ENCODE measurements around the gene ZNF362.
A peak's percentile ranks its signal among the peaks of the same experiment; 100 is the strongest.
"Not testable (repeated sequence)": the region's sequence is repeated elsewhere in the genome, so short reads cannot be mapped to it uniquely, and the experiment has no call there.

The ZNF362 gene

DNA sequence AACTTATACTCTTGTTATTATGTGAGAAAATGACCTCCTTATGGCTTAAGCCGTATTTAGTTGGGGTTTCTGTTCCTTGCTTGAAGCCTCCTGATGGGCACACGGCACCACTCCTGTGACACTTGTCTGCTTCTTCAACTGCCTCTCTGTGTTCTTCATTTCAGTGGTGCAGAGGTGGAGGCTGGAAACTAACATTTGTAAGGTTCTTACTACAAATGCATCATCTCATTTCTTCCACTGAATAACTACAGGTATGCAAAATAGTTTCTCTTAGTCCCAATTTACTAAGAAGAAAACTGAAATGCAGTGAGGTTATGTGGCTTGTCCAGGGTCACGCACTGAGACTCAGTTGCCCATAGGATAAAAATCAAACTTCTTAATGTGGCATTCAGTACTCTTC is 23.6 kb upstream of the ZNF362 start:
- Histone ChIP-seq H3K9ac (ENCODE audit: low read length) (no peak overlapping the region), H3K4me1 (ENCODE audit: control insufficient read depth, insufficient read depth, low read length) (peaks cover 3% of the 10 kb centered on the region), H3K9me3 (ENCODE audit: control insufficient read depth, low read length) (no peaks in the 10 kb centered on the region), H3K36me3 (ENCODE audit: control insufficient read depth, insufficient read depth, low read length, severe bottlenecking) (no peaks in the 10 kb centered on the region), H3K27me3 (replicated peaks; ENCODE audit: control insufficient read depth, insufficient read depth, low read length) (no peaks in the 10 kb centered on the region), H3K4me3 (ENCODE audit: low read length) (no peak overlapping the region)
- no peak for DNase-seq (ENCODE audit: low read depth)

DNA sequence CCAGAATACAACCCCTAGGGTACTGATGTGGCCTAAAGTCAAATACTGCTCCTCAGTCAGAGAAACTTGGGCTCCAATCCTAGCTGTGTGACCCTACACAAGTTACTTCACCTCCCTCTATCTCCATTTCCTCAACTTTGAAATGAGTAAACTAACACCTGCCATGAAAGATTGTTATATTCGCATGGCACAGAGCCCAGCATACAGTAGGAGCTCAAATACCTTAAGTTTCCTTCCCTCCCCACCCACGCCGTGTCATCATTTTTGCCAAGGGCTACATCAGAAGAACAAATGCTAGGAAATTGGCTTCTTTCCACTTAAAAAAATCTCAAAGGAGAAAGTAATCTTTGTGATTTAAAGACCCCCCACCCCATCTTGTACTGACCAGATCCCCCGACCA is 22.2 kb upstream of the ZNF362 start:
- no peak for DNase-seq (ENCODE audit: low read depth)
- Histone ChIP-seq H3K36me3 (ENCODE audit: control insufficient read depth, insufficient read depth, low read length, severe bottlenecking) (no peaks in the 10 kb centered on the region), H3K4me1 (ENCODE audit: control insufficient read depth, insufficient read depth, low read length) (peaks cover 3% of the 10 kb centered on the region), H3K9ac (ENCODE audit: low read length) (no peak overlapping the region), H3K9me3 (ENCODE audit: control insufficient read depth, low read length) (no peaks in the 10 kb centered on the region), H3K4me3 (ENCODE audit: low read length) (no peak overlapping the region), H3K27me3 (replicated peaks; ENCODE audit: control insufficient read depth, insufficient read depth, low read length) (no peaks in the 10 kb centered on the region)

DNA sequence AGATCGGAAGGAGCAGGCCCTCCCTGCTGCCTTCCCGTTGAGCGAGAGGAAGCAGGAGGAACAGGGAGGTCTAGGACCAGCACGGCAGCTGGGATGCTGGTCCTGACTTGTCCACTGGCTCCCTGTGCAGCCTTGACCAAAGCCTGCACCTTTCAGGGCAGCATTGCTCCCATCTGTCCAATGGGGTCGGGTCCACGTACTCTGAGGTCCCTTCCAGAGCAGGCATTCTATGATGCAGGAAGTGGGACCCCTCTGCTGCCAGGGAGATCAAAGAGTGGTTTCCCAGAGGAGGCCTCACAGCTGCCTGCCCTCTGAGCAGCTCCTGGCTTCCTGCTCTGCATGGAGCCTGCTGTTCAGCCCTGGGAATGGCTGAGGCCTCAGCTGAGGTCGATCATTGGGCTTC is 21.7 kb upstream of the ZNF362 start:
- no peak overlapping the region for H3K9ac ChIP-seq (ENCODE audit: low read length)
- H3K27me3 ChIP-seq (replicated peaks; ENCODE audit: control insufficient read depth, insufficient read depth, low read length) = no peaks in the 10 kb centered on the region
- peaks cover 3% of the 10 kb centered on the region for H3K4me1 ChIP-seq (ENCODE audit: control insufficient read depth, insufficient read depth, low read length)
- no peak overlapping the region for H3K4me3 ChIP-seq (ENCODE audit: low read length)
- no peaks in the 10 kb centered on the region for H3K9me3 ChIP-seq (ENCODE audit: control insufficient read depth, low read length)
- no peak for DNase-seq (ENCODE audit: low read depth)
- no peaks in the 10 kb centered on the region for H3K36me3 ChIP-seq (ENCODE audit: control insufficient read depth, insufficient read depth, low read length, severe bottlenecking)

DNA sequence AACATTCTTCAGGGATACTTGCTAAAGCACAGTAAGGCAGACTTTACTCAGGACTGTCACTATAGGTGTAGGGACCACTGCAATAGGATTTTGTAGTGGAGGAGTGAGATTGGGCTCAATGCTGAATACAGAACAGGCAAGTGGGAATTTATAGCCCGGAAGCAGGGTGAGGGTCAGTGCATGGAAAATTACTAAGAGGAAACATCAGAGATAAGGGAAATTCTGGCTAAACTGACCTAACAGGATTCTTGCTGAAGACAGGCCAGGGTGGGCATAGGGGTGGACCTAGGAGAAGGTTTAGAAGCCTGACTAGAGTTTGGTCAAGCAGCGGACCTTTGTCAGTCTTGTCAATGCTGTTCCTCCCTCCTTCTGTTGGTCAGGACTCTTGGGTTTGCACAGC is 20.8 kb upstream of the ZNF362 start:
- Histone ChIP-seq H3K36me3 (ENCODE audit: control insufficient read depth, insufficient read depth, low read length, severe bottlenecking) (no peaks in the 10 kb centered on the region), H3K4me1 (ENCODE audit: control insufficient read depth, insufficient read depth, low read length) (peaks cover 3% of the 10 kb centered on the region)

DNA sequence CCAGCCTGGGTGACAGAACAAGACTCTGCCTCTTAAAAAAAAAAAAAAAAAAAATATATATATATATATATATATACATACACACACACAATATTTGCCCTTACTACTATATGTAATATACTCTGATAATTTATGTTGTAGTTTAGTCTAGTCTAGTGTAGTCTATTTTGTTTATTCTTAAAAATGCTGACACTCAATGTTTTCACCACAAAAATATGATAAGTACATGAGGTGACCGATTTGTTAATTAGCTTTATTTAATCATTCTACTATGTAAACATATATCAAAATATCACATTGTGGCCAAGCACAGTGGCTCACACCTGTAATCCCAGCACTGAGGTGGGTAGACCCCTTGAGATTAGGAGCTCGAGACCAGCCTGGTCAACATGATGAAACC is 19.8 kb upstream of the ZNF362 start:
- Histone ChIP-seq H3K36me3 (ENCODE audit: control insufficient read depth, insufficient read depth, low read length, severe bottlenecking) (no peaks in the 10 kb centered on the region), H3K27me3 (replicated peaks; ENCODE audit: control insufficient read depth, insufficient read depth, low read length) (no peaks in the 10 kb centered on the region), H3K9ac (ENCODE audit: low read length) (no peak overlapping the region), H3K4me3 (ENCODE audit: low read length) (no peak overlapping the region), H3K9me3 (ENCODE audit: control insufficient read depth, low read length) (no peaks in the 10 kb centered on the region), H3K4me1 (ENCODE audit: control insufficient read depth, insufficient read depth, low read length) (peaks cover under 1% of the 10 kb centered on the region)
- DNase-seq (ENCODE audit: low read depth) = no peak

More for the DNA sequence above, 20.8 kb upstream of the ZNF362 start:
- Histone ChIP-seq H3K9ac (ENCODE audit: low read length) (no peak overlapping the region), H3K27me3 (replicated peaks; ENCODE audit: control insufficient read depth, insufficient read depth, low read length) (no peaks in the 10 kb centered on the region), H3K9me3 (ENCODE audit: control insufficient read depth, low read length) (no peaks in the 10 kb centered on the region), H3K4me3 (ENCODE audit: low read length) (no peak overlapping the region)
- DNase-seq (ENCODE audit: low read depth) = no peak

DNA sequence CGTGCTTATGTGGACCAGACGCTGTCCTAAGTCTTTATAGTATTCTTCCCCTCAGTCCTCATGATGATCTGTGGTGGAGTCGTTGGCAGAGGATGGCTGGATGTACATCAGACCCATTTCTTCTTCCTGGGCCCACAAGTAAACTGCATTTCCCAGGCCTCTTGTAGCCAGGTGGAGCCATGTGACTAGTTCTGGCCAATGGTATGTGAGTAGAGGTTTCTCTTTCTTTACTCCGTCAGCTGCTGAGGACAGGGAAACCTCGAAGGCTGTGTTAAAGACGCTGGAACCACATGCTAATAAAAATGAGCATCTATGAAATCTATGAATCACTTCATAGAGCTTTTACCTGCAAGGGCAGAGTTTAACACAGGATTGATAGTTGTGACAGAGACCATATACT is 18.7 kb upstream of the ZNF362 start:
- DNase-seq (ENCODE audit: low read depth) = no peak
- Histone ChIP-seq H3K4me1 (ENCODE audit: control insufficient read depth, insufficient read depth, low read length) (peaks cover 5% of the 10 kb centered on the region), H3K36me3 (ENCODE audit: control insufficient read depth, insufficient read depth, low read length, severe bottlenecking) (no peaks in the 10 kb centered on the region), H3K4me3 (ENCODE audit: low read length) (no peak overlapping the region), H3K9ac (ENCODE audit: low read length) (no peak overlapping the region), H3K27me3 (replicated peaks; ENCODE audit: control insufficient read depth, insufficient read depth, low read length) (no peaks in the 10 kb centered on the region), H3K9me3 (ENCODE audit: control insufficient read depth, low read length) (no peaks in the 10 kb centered on the region)

DNA sequence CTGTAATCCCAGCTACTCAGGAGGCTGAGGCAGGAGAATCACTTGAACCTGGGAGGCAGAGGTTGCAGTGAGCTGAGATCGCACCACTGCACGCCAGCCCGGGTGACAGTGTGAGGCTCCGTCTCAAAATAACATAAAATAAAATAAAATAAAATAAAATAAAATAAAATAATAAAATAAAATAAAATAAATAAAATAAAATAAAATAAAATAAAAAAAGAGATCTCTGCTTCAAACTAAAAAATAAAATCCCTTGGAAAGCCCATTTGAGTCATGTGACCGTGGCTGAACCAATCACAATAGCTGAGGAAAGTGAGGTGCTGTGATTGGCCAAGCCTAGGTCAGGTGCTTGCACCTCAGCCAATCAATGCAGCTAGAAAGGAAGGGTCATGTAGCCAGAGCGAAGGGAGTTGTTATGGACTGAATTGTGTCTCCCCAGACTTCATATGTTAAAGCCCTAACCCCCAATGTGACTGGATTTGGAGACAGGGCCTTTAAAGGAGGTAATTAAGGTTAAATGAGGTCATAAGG is 18.0 kb upstream of the ZNF362 start:
- H3K27me3 ChIP-seq (replicated peaks; ENCODE audit: control insufficient read depth, insufficient read depth, low read length); DNase-seq (ENCODE audit: low read depth); H3K4me1 ChIP-seq (ENCODE audit: control insufficient read depth, insufficient read depth, low read length); H3K9me3 ChIP-seq (ENCODE audit: control insufficient read depth, low read length); H3K9ac ChIP-seq (ENCODE audit: low read length); H3K4me3 ChIP-seq (ENCODE audit: low read length); H3K36me3 ChIP-seq (ENCODE audit: control insufficient read depth, insufficient read depth, low read length, severe bottlenecking): not testable (repeated sequence)

DNA sequence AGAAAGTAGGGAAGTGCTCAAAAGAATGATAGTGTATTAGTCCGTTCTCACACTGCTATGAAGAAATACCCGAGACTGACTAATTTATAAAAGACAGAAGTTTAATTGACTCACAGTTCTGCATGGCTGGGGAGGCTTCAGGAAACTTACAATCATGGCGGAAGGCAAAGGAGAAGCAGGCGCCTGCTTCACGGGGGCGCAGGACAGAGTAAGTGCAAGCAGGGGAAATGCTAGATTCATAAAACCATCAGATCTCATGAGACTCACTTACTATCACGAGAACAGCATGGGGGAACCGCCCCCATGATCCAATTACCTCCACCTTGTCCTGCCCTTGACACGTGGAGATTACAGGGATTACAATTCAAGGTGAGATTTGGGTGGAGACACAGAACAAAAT is 16.9 kb upstream of the ZNF362 start:
- not testable (repeated sequence) for DNase-seq (ENCODE audit: low read depth); H3K36me3 ChIP-seq (ENCODE audit: control insufficient read depth, insufficient read depth, low read length, severe bottlenecking); H3K27me3 ChIP-seq (replicated peaks; ENCODE audit: control insufficient read depth, insufficient read depth, low read length); H3K9me3 ChIP-seq (ENCODE audit: control insufficient read depth, low read length); H3K9ac ChIP-seq (ENCODE audit: low read length); H3K4me1 ChIP-seq (ENCODE audit: control insufficient read depth, insufficient read depth, low read length); H3K4me3 ChIP-seq (ENCODE audit: low read length)

DNA sequence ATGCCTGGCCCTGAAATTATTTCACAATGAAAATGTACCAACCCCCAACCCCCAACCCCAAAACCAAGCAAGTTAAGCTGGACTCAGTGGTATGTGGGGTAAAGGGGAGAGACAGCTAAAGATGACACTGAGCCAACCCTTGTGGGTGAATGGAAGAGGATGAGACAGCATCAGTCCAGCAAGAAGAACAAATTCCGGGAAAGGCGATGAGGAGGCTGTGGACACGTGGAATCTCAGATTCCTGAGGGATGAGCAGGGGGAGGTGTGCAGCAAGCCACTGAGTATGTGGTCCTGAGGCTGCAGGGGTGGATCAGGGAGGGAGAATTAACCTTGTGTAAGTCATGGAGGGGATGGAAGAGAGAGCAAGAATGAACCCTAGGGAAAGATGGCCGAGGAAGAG is 14.4 kb upstream of the ZNF362 start:
- Histone ChIP-seq H3K36me3 (ENCODE audit: control insufficient read depth, insufficient read depth, low read length, severe bottlenecking) (no peaks in the 10 kb centered on the region), H3K9me3 (ENCODE audit: control insufficient read depth, low read length) (no peaks in the 10 kb centered on the region), H3K9ac (ENCODE audit: low read length) (no peak overlapping the region), H3K4me3 (ENCODE audit: low read length) (no peak overlapping the region), H3K27me3 (replicated peaks; ENCODE audit: control insufficient read depth, insufficient read depth, low read length) (no peaks in the 10 kb centered on the region), H3K4me1 (ENCODE audit: control insufficient read depth, insufficient read depth, low read length) (peaks cover 5% of the 10 kb centered on the region)
- no peak for DNase-seq (ENCODE audit: low read depth)

DNA sequence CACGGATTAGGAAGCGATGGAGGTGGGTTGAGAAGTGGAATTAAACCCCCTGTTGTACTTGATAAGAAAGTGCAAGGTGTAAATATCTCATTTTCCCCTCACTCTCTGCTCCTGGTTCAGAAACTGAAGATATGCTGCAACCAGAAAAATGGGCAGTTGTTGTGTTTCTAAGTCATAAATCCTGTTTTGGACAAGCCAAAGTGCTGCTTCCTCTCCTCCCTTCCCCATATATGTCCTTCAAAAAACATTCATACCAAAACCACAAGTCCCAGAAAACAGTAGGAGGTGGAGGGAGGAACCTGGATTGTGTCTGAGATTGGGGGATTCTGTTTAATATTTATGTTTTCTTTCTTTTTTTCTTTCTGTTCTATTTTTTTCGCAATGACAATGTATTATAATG is 13.6 kb upstream of the ZNF362 start:
- peaks cover 5% of the 10 kb centered on the region for H3K4me1 ChIP-seq (ENCODE audit: control insufficient read depth, insufficient read depth, low read length)
- H3K9me3 ChIP-seq (ENCODE audit: control insufficient read depth, low read length) = no peaks in the 10 kb centered on the region
- no peaks in the 10 kb centered on the region for H3K27me3 ChIP-seq (replicated peaks; ENCODE audit: control insufficient read depth, insufficient read depth, low read length)
- H3K9ac ChIP-seq (ENCODE audit: low read length) = no peak overlapping the region
- no peak overlapping the region for H3K4me3 ChIP-seq (ENCODE audit: low read length)
- no peaks in the 10 kb centered on the region for H3K36me3 ChIP-seq (ENCODE audit: control insufficient read depth, insufficient read depth, low read length, severe bottlenecking)
- no peak for DNase-seq (ENCODE audit: low read depth)

DNA sequence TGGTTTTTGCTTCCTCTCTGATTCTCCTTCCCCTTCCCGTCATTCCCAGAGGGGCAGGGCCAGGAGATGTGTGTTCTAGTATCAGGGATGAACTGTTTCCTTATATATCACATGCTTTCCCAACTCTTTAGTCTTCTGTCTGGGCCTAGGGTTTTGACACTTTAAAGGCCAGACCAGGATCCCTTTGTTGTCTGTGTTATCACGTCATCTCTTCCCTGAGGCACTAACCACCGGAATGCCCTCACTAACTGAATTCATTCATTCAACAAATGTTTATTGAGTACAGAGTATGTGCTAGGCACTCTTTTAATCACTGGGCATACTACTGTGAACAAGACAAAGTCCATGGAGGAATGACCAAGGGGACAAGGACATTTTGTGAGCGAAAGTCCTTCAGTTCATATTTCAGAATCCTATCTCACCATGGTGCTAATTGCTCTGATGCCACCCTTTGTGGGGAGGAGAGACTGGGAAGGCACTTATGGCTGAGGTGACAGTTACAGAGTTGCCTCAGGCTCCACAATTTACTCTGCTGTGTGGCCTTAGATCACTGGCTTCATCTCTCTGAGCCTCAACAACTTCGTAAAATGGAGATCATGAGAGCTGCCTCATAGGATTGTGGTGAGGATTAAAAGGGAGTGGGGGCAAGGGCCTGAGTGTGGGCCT is 12.0 kb upstream of the ZNF362 start:
- no peaks in the 10 kb centered on the region for H3K9me3 ChIP-seq (ENCODE audit: control insufficient read depth, low read length)
- H3K4me1 ChIP-seq (ENCODE audit: control insufficient read depth, insufficient read depth, low read length) = peaks cover 8% of the 10 kb centered on the region
- H3K36me3 ChIP-seq (ENCODE audit: control insufficient read depth, insufficient read depth, low read length, severe bottlenecking) = no peaks in the 10 kb centered on the region
- peaks cover 5% of the 10 kb centered on the region for H3K27me3 ChIP-seq (replicated peaks; ENCODE audit: control insufficient read depth, insufficient read depth, low read length)
- peak; percentile 43 for DNase-seq (ENCODE audit: low read depth)
- H3K4me3 ChIP-seq (ENCODE audit: low read length) = no peak overlapping the region
- H3K9ac ChIP-seq (ENCODE audit: low read length) = no peak overlapping the region

DNA sequence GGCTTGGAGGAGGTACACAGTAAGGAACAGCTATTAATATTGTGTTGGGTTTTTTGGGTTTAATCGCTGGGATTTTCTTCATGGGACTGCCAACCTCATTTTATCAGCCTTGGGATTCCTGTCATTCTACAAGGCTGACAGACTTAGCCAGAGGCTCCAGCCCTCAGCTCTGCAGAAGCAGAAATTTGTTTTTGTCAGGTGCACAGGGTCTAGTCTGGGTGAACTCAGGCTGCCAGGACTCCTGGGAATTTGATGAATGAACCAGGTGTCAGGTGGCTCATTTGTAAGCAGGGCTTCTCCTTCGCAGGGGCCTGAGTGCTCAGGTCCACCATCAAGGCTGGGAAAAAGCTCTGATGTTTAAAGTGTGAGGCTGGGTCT is 11.5 kb upstream of the ZNF362 start:
- Histone ChIP-seq H3K9me3 (ENCODE audit: control insufficient read depth, low read length) (no peaks in the 10 kb centered on the region), H3K9ac (ENCODE audit: low read length) (no peak overlapping the region), H3K4me3 (ENCODE audit: low read length) (no peak overlapping the region), H3K36me3 (ENCODE audit: control insufficient read depth, insufficient read depth, low read length, severe bottlenecking) (no peaks in the 10 kb centered on the region), H3K4me1 (ENCODE audit: control insufficient read depth, insufficient read depth, low read length) (peaks cover 8% of the 10 kb centered on the region), H3K27me3 (replicated peaks; ENCODE audit: control insufficient read depth, insufficient read depth, low read length) (peaks cover 10% of the 10 kb centered on the region)
- DNase-seq (ENCODE audit: low read depth) = no peak

Data from adipocyte (in vitro differentiated cells).